ENCODE data around the gene SUSD5.
A peak's percentile ranks its signal among the peaks of the same experiment; 100 is the strongest.
"Not testable (repeated sequence)": the region's sequence is repeated elsewhere in the genome, so short reads cannot be mapped to it uniquely, and the experiment has no call there.

Gene SUSD5

DNA sequence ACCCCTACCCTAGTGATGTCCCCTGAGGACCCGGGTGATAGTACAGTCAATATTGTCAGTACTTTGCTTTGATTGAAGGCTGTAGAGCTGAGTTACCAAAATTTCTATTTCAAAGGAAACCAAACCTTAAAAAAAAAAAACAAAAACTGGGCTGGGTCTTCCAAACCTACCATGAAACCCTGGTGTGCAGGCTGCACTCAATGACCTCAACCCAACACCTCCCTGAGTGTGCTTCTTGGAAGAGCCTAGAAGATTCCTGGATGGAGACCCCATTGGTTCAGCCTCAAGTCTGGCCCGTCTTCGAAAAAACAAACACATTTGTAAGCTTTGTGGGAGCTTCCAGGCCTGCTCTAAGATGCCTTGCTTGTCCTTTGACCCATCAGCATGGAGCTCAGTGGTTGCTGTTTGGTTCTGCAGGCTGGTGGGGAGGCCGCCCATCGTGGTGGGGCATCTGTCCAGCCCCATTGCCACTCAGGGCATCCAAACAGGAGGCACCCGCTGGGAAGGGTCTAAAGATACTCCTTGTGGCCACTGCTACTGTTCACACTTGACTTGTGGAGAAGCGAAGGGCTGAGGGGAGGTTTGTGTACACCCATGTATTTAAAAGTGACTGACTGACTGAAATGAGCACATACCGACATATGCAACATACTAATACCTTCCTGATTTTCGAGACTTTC lies 72.6 kb downstream of the SUSD5 start:
- DNase-seq, result no peak
- TF ChIP-seq, protein P1, sequence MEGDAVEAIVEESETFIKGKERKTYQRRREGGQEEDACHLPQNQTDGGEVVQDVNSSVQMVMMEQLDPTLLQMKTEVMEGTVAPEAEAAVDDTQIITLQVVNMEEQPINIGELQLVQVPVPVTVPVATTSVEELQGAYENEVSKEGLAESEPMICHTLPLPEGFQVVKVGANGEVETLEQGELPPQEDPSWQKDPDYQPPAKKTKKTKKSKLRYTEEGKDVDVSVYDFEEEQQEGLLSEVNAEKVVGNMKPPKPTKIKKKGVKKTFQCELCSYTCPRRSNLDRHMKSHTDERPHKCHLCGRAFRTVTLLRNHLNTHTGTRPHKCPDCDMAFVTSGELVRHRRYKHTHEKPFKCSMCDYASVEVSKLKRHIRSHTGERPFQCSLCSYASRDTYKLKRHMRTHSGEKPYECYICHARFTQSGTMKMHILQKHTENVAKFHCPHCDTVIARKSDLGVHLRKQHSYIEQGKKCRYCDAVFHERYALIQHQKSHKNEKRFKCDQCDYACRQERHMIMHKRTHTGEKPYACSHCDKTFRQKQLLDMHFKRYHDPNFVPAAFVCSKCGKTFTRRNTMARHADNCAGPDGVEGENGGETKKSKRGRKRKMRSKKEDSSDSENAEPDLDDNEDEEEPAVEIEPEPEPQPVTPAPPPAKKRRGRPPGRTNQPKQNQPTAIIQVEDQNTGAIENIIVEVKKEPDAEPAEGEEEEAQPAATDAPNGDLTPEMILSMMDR (IDR thresholded peaks at IDR 0.05; ENCODE audit: low read depth, low read length), result no peak
- no peak overlapping the region for H3K4me3 ChIP-seq (ENCODE audit: low read depth, low read length)
- no peaks in the 10 kb centered on the region for H3K27me3 ChIP-seq
- no peaks in the 10 kb centered on the region for H3K9me3 ChIP-seq
- H3K4me1 ChIP-seq, result no peaks in the 10 kb centered on the region
- no peaks in the 10 kb centered on the region for H3K36me3 ChIP-seq

DNA sequence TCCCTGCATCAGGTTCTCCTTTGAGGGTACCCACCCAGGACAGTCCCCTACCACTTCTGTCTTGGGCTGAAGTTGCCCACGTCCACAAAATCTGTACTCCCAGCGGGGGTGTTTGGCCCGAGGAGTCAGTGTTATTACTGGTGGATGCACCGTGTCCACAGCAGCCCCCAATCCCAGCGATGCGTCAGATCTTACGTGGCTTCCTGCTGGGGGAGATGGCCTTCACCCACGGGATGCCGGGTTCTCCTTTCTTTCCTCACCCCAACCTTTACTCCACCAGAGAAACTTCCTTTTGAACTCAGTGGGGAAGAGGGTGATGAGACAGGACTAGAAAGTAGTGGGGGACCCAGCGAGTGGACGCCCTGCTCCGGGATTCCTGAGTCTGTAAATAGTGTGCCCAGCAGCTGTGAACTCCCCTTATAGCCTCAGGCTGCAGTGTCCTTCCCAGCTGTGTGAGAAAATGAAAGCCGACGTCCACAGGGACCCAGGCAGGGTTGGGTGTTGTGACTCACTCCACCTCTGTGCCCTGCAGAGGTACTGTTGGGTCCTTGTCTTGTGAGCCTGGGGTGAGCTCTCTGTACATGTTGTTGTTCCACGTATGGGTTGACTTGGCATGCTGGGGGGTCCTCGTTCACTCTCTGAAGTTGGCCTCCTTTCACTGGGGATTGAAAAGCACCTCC lies 73.2 kb downstream of the SUSD5 start:
- Histone ChIP-seq H3K4me1 (no peaks in the 10 kb centered on the region), H3K27me3 (no peaks in the 10 kb centered on the region), H3K4me3 (ENCODE audit: low read depth, low read length) (no peak overlapping the region), H3K9me3 (no peaks in the 10 kb centered on the region), H3K36me3 (no peaks in the 10 kb centered on the region)
- TF ChIP-seq, protein P1 (IDR thresholded peaks at IDR 0.05; ENCODE audit: low read depth, low read length), result no peak
- no peak for DNase-seq

DNA sequence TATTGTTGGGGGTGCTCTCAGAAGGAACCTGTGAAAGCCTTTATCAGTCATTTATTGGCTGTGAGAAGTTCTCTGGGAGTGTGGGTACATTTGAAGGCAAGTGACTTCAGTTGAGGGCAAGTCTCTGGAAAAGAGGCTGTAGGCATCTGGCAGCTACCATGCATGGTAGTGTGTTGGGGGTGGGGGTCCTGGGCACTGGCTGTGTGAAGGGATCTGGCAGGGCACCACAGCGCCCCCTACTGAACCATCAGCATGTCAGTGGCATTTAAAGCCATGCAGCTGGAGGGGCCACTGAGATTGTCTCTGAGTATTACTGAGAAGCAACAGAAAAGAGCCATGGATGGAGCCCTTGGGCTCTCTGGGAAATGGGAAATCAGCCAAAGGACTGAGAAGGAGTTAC lies 74.2 kb downstream of the SUSD5 start:
- Histone ChIP-seq H3K27me3 (no peaks in the 10 kb centered on the region), H3K9me3 (no peaks in the 10 kb centered on the region), H3K4me1 (no peaks in the 10 kb centered on the region), H3K36me3 (no peaks in the 10 kb centered on the region), H3K4me3 (ENCODE audit: low read depth, low read length) (no peak overlapping the region)
- DNase-seq, result peak; percentile 33
- TF ChIP-seq, protein P1 (IDR thresholded peaks at IDR 0.05; ENCODE audit: low read depth, low read length), result peak; percentile 32

DNA sequence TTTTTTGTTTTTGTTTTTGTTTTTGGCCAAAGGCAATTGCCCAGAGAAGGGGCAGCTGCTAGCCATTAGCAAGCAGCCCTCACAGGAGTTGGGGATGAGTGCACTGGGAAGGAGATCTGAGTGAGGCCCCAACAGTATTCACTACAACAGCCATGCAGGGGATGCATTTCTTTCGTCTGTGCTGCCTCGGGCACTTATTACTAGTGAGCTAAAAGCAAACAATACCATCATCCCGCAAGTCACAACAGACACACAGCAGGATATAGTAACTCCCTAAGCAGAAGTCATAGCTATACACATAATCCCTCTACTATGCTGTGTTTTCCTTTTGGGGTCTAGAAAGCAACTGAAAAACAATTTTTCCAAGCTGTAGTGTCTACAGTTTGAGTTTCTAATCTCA lies 77.6 kb downstream of the SUSD5 start:
- no peaks in the 10 kb centered on the region for H3K27me3 ChIP-seq
- TF ChIP-seq, protein P1 (IDR thresholded peaks at IDR 0.05; ENCODE audit: low read depth, low read length), result no peak
- H3K4me3 ChIP-seq (ENCODE audit: low read depth, low read length), result no peak overlapping the region
- no peak for DNase-seq
- H3K9me3 ChIP-seq, result no peaks in the 10 kb centered on the region
- H3K36me3 ChIP-seq, result no peaks in the 10 kb centered on the region
- no peaks in the 10 kb centered on the region for H3K4me1 ChIP-seq

DNA sequence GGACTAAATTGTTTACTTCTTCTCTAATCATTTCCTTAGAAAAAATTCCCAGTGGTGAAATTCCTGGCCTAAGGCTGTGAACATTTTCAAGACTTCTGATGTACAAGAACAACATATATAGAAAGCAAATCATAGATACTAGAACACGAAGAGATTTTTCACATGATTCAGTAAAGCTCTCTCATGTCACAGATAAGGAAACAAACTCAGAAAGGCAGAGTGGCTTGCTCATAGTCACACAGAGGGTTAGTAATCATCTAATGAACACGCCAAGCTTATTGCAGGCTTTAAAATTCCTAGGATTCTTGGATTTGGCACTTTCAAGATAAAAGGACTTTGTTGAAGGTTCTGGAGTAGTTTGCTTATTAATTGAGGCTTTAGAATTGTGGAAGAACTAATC lies 78.6 kb downstream of the SUSD5 start:
- H3K27me3 ChIP-seq, result no peaks in the 10 kb centered on the region
- no peak for DNase-seq

DNA sequence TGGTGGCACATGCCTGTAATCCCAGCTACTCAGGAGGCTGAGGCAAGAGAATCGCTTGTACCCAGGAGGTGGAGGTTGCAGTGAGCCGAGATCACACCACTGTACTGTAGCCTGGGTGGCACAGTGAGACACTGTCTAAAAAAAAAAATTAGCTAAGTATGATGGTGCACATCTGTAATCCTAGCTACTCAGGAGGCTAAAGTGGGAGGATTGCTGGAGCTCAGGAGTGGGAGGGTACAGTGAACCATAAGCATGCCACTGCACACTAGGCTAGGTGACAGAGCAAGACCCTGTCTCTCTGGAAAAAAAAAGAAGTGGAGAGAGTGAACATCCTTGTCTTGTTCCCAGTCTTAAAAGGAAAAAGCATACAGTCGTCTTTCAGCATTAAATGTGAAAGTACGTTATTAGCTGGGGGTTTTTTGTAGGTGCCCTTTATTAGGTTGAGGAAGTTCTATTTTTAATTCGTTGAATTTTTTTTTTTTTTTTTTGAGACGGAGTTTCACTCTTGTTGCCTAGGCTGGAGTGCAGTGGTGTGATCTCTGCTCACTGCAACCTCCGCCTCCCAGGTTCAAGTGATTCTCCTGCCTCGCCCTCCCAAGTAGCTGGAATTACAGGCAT lies 79.5 kb downstream of the SUSD5 start:
- not testable (repeated sequence) for DNase-seq; H3K4me3 ChIP-seq (ENCODE audit: low read depth, low read length); H3K36me3 ChIP-seq; H3K27me3 ChIP-seq; H3K9me3 ChIP-seq; H3K4me1 ChIP-seq

More for the DNA sequence above, 78.6 kb downstream of the SUSD5 start:
- Histone ChIP-seq H3K36me3 (no peaks in the 10 kb centered on the region), H3K4me3 (ENCODE audit: low read depth, low read length) (no peak overlapping the region), H3K9me3 (no peaks in the 10 kb centered on the region), H3K4me1 (no peaks in the 10 kb centered on the region)
- TF ChIP-seq, protein P1 (IDR thresholded peaks at IDR 0.05; ENCODE audit: low read depth, low read length), result no peak

Data from BE2C (cell line).